H1 (cell line): ENCODE results near the gene CD38. TPM values are rescaled to one million over a fixed set of nuclear protein-coding genes. Genes with fewer than 3 reads are reported as not detected.

Experiments used
- SIX5 ChIP-seq: IDR thresholded peaks from 2 replicates; pipeline ENCODE4 v1.6.1; 2011; ENCODE audit warnings: mild to moderate bottlenecking, low read depth, low read length
- SP4 ChIP-seq: IDR thresholded peaks from 2 replicates; pipeline ENCODE4 v1.6.1; 2012; ENCODE audit warnings: low read length, inconsistent platforms
- TAF7 ChIP-seq: optimal IDR thresholded peaks from 2 replicates; pipeline ENCODE3; 2011; ENCODE audit warnings: low read depth, mild to moderate bottlenecking, inconsistent platforms, low read length, moderate library complexity, borderline replicate concordance
- polyA plus RNA-seq, 7 experiments: library from polyadenylated mRNA; depleted of rRNA in 3 of 7; stranded (reverse) in 5 of 7; unstranded in 2 of 7; fragments of >200 nt in 5 of 7; fragments of 200-250 nt in 2 of 7; gene quantifications; 1 replicate in 5 of 7; 2 replicates in 1 of 7; 4 replicates in 1 of 7; pipeline versions ENCODE4 v1.2.1 to v1.2.3, GENCODE V29; 2011 to 2013; ENCODE audit warnings: missing spikeins in 2 of 7, mixed read lengths in 2 of 7
- total RNA-seq: library from RNA; stranded (reverse); fragmentation: NEBNext Ultra II Directional; extraction: Animal tissue kit (Norgen Biotek cat#: 25700); gene quantifications from 2 replicates; pipeline ENCODE4 v1.2.1, GENCODE V29; 2021

The CD38 gene
- total and polyA plus RNA-seq, 2 of the 8 experiments (the other 6 are each of a cell fraction or from before 2014, with no cell fraction given): 0.14 to 0.24 TPM

GRCh38 chr4:15894393-15894792, 116.3 kb downstream of the CD38 start (continued):
- TF ChIP-seq SIX5: no peak
- TF ChIP-seq SP4: no peak
- TF ChIP-seq TAF7: no peak
